ENCODE data around the gene AKIRIN2.
A peak's percentile ranks its signal among the peaks of the same experiment; 100 is the strongest.
"Not testable (repeated sequence)": the region's sequence is repeated elsewhere in the genome, so short reads cannot be mapped to it uniquely, and the experiment has no call there.

AKIRIN2 gene

DNA sequence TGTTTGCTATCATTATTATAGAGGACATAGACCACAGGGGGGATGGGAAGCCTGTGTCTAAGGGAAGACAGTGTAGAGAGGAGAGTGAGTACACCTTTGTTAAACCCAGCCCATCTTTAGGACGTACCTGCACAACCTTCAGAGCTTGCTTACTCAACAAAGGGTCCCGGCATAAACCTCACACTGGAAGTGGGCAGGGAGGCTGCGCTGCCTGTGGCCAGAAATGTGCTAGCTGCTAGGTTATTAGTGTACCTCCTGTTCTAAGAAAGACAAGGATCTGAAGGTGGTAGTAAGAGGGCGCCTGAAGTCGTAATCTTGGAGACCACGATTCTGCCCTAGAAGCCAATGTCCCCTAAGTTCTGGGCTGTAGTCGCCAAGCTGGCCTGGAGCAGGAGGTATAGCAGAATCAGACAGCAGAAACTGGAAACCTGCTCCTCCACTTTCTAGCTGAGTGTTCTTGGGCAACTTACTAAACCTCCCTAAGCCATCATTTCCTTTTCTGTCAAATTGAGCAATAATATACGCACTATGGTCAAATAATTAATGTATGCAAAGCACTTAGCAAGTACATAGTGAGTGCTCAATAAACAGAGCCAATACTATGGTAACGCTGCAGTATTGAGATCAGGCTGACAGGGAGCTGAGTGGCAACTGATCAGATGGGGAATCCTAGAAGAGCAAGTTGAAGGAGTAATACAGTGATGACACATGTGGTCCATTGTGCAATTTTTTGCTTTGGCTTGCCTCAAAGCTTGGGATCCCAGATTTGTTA lies 16.8 kb upstream of the AKIRIN2 start:
- peak in 1 of 2 donors; percentile 41 for DNase-seq

DNA sequence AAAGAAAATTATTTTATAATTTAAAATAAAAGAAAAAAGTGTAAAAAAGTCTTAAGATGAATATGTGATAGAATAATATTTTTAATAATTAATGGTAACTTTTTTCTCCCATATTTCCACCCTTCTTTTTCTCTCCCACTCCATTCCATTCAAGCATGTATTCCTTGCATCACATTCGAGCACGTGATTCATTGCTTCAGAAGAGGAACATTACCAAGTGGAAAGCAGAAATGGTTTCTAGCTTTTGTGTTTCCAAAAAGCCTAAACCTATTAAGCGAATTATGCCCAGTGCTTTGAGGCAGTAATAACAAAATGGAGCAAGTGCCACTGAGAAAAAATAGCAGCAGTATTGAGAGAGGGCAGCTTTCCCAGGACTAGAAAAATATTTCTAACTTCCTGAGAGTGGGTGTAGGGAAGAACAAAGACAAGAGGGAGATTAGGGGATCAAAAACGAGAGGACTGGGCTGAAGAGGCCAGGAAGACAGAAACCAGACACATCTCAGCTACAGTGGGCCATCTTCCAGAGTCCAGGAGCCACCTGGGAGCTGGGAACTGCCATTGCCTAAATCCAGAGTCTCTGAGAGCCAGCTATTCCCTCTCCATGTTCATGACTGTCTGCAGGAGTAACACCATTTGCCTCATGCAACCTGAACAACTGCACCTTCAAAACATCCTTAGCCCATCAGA lies 15.0 kb upstream of the AKIRIN2 start:
- DNase-seq = no peak

DNA sequence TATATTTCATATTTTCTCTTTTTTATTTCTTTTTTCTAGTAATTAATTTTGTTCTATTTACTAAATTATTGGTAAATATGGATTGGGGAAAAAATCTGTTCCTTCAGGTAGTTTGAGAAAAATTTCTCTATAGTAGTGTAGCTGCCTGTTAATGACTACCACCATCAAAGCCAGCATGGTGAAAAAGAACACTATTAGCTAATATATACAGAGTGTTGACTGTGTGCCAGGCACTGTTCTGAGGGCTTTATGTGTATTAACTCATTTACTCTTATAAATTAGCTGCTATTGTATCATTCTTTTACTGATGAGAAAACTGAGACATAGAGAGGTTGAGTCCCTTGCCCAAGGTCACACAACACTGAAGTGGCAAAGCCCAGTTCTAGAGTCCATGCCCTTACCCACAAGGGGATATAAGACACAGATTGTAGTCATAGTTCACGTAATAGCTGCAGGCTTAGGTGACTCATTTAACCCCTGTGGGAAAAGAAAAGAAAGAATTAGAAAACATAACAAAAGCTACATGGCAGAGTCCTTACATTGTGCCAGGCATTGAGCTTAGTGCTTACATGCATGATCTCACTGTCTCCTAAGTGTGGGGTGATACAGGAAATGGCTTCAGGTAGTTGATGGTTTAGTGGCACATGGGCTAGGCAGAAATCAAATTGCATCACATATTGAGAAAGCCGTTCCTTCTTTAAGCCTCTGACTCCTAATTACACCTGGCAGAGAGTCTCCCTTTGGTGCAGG lies 12.2 kb upstream of the AKIRIN2 start:
- DNase-seq = no peak

DNA sequence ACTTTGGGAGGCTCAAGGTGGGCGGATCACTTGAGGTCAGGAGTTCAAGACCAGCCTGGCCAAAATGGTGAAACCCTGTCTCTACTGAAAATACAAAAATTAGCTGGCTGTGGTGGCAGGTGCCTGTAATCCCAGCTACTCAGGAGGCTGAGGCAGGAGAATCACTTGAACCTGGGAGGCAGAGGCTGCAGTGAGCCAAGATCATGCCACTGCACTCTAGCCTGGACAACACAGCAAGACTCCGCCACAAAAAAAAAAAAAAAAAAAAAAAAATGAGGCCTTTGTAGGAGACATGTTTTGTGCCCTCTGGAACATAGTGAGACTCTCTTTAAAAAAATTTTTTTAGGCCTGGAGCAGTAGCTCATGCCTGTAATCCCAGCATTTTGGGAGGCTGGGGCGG lies 10.7 kb upstream of the AKIRIN2 start:
- not testable (repeated sequence) for DNase-seq

DNA sequence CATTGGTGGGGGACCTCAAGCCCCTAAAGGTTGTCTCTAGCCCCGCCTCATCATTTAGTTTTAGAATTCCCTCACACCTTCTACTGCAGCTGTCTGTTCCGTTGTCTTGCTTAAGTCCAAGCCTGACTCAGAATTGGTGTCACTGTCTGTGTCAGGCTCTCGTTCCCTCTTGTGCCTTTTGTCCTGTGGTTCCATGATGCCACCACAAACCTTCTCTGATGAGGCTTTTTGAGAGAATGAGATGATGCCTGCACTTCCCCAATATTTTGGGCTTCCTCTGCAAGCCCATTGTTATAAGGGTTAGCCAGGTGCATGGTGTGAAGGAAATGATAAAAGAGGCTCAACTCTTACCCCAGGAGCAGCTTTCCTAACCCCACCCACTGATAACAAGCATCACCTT lies 8.1 kb upstream of the AKIRIN2 start:
- DNase-seq = no peak

DNA sequence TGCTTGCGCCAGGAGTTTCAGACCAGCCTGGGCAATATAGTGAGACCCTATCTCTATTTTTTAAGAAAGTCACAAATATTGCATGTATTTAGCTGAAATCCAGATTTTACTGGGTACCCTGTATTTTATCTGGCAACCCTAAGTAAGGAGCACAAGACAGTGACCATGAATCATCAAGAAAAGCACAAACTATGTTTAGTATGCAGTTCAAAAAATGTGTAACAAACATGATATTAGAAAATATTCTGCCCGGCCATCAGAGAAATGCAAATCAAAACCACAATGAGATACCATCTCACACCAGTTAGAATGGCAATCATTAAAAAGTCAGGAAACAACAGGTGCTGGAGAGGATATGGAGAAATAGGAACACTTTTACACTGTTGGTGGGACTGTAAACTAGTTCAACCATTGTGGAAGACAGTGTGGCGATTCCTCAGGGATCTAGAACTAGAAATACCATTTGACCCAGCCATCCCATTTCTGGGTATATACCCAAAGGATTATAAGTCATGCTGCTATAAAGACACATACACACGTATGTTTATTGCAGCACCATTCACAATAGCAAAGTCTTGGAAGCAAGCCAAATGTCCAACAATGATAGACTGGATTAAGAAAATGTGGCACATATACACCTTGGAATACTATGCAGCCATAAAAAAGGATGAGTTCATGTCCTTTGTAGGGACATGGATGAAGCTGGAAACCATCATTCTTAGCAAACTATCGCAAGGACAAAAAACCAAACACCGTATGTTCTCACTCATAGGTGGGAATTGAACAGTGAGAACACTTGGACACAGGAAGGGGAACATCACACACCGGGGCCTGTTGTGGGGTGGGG lies 6.8 kb upstream of the AKIRIN2 start:
- not testable (repeated sequence) for DNase-seq

DNA sequence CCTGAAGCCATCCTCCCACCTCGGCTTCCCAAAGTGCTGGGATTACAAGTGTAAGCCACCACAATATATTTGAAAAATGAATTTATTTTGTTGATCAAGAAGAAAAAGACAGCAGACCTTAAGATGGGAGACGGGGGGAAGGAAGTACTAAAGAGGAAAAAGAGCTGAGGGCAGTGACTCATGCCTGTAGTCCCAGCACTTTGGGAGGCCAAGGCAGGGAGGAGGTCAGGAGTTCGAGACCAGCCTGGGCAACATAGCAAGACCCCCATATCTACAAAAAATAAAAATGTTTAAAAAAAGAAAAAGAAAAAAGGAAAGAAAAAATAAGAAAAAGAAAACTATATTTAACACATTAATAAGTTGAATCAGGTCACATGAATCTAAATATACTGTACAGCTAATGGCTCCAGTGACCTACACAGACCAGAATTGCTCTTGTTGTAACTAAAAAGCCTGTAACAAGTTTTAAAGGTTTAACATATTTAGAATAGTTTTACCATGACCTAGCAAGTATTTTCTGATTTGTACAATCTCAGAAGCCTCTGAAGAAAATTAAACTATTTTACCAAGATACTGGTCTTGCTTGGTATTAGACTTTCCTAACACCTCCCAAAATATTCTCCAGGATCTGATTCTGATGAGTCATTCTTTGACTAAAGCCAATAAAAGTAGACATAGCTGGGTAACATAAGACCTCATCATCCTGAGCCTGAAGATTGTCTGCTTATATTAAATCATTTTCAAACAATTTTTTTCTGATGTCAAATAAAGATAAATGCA lies 4.3 kb upstream of the AKIRIN2 start:
- DNase-seq = peak in 1 of 2 donors; percentile 18

DNA sequence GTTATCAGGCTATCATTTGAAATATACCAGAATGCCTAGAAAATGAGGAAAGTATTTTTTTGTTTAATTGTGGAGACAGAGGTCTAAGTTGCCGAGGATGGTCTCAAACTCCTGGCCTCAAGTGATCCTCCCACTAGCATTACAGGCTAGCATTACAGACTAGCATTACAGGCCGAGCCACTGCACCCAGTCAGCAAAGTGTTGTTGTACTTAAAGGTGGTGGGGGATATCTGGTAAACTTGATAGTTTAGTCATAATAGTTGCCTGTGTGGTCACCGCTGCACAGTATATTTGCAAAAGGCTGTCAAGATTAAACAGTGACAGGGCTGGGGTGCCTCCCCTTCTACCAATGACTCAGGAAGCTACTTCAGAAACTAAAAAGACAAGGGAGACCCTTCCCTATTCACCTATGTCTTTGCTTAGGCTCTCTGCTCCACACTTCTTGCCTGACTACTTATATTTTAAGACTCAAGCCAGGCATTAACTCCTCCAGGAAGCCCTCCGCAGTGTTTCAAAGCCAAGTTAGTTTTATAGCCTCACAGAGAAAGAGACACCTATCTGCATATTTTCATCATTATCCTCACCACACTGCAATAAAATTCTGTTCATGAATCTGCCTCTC lies 3.1 kb upstream of the AKIRIN2 start:
- DNase-seq = no peak

DNA sequence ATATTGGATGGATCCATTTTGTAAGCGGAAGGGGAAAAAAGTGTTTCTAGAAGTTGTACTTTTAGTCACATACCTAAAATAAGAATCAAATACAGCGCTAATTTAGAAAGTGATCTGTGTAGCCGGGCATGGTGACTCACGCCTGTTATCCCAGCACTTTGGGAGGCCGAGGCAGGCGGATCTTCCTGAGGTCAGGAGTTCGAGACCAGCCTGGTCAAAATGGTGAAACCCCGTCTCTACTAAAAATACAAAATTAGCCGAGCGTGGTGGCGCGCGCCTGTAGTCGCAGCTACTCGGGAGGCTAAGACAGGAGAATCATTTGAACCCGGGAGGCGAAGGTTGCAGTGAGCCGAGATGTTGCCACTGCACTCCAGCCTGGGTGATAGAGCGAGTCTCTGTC lies 1.0 kb upstream of the AKIRIN2 start:
- not testable (repeated sequence) for DNase-seq

DNA sequence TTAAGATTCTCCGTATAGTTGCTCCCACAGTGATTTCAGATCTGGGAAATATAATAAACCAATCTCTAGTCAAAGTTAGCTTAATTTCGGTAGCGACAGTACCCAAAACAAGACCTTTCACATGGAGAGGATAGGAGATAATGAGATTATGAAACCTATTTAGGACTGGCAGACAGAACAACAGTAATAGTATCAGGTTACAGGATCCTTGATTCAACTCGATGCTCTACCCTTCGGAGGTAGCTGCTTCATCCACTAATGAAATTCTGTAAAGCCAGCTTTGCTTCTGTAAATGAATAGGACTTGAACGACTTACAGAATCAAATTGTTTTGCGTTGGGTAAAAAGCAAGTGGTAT lies 534 bp upstream of the AKIRIN2 start:
- DNase-seq = peak in 1 of 2 donors; percentile 74

DNA sequence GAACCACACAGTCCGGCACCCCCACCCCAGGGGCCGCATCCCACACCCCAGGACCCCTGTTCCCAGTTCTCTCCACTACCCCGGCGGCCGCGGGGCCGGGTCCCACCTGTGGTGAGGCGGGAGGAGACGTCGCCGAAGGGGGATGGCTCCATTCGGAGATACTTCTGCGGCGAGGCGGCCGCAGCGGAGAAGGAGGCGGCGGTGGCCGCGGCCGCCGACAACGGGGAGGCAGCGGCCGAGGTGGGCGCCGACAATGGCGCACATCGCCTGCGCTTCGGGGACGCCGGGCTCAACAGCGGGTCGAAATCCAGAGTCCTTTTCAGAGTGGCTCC lies 723 bp downstream of the AKIRIN2 start:
- peak in 1 of 2 donors; percentile 60 for DNase-seq

DNA sequence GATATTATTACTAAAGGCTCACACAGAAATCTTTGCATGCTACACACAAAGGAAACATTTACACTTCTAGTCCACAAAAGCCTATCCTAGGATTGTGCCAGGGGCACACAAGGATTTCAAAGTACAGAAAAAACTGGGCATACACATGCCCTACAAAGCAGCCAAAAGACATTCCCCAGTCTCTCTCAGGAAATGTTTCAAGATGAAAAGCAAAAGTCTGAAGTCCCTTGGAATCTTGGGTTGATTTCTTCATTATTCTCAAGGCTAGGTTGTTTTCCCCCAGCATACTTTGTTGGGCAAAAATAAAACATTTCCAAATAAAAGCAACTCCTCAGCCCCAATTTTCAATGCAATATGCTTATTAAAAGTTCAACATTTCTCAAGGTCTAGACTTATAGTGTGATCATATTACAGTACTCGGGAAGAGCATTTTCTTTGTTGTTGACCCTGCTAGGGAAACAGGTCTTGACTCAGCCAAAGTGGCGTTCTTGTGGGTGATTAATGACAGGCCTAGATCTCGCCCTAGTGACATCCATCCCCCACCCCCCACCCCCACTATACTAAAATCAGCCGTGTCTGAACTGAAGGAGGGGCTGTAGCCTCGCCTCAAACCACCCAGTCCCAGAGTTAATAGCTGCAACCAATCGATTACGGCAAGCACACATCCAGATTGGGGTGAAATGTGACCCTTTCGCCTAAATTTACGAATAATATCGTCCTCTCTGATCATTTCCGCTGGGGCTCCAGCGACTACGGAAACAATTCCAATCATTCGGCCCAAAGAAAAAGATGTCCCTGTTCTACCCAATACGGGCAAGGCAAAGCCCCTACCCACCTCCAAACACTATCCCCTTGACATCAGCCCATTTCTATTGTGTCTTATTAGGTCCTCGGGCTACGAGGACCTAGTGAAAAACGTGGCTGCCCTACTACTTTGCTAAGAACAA lies 1.4 kb downstream of the AKIRIN2 start:
- DNase-seq = peak; percentile 58 to 80

DNA sequence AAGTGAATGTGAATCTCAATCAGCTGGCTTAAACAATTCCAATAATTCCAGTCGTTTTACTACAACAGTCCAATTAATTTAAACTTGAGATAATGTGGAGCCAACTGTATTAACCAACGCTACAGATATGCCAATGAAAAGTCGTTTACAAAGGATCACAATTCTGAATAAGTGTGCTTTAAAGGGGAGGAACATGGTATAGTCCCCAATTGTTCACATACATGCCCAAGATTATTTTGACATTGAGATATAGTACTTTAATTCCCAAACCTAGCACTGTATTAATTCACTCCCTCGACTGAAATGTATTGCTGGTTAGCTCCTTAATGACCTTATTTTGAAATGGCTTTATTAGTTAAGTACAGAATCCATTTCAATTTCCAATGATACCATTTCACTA lies 2.5 kb downstream of the AKIRIN2 start:
- no peak for DNase-seq

DNA sequence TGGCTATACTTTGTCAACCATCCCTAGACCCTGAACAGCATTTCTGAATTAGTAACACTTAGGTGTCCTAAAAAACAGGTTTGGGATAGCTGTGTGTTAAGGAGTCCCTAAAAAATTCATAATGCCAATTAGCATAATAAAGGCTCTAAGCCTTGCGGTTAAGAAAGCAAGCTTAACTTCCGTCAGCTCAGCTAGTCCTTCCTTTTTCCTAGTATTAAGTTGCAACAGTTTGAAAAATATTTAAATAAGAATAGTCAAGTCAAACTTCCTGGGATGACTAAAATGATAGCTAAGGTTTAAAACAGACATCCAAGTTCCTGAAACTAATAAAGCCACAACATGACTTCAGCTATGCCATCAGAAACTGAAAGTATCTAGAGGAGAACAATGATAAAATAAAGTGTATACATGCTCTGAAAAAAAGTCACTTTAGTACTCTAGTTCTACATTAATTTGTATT lies 3.5 kb downstream of the AKIRIN2 start:
- peak in 1 of 2 donors; percentile 72 for DNase-seq

DNA sequence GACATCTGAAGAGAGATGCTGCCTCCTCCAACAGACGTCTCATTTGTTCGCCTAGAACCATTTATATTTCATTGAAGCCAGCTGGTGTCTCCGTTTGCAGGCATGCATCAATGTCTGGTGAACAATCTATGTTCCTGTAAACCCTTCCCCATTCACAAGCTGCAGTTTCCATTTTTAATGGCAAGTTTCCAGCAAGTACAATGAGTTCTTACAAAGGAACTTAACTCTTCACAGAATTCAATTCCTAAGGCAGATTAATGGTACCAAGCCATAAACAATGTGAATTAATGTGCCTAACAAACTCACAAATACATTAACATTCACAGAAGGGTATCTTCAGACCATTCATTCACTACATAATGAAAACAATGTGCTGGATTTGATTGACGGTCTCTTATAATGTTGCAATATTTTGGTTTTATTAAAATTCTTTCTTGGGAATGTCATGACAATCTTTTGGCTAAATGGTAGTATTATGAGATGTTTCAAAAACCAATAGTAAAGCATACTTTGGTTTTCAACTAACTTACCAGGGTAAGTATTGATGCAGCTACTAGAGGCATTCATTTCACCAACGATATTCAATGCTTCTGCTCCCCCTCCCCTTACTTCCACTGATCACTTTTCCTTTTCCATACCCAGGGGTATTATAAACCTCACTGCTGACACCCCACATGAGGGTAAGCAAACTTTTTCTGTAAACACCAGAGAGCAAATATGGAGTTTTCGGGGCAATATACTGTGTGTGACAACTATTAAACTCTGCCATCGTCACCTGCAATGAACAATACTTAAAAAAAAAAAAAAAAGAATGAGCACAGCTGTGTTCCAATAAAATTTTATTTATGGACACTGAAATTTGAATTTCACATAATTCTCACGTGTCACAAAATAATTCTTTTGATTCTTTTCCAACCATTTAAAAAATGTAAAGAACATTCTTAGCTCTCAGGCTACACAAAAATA lies 4.2 kb downstream of the AKIRIN2 start:
- peak in 1 of 2 donors; percentile 30 for DNase-seq

DNA sequence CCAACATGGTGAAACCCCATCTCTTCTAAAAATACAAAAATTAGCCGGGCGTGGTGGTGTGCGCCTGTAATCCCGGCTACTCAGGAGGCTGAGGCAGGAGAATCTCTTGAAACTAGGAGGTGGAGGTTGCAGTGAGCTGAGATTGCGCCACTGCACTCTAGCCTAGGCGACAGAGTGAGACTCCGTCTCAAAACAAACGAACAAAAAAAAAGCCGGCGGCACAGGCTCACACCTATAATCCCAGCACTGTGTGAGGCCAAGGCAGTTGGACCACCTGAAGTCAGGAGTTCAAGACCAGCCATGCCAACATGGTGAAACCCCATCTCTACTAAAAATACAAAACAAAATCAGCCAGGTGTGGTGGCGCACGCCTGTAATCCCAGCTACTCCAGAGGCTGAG lies 5.2 kb downstream of the AKIRIN2 start:
- not testable (repeated sequence) for DNase-seq

DNA sequence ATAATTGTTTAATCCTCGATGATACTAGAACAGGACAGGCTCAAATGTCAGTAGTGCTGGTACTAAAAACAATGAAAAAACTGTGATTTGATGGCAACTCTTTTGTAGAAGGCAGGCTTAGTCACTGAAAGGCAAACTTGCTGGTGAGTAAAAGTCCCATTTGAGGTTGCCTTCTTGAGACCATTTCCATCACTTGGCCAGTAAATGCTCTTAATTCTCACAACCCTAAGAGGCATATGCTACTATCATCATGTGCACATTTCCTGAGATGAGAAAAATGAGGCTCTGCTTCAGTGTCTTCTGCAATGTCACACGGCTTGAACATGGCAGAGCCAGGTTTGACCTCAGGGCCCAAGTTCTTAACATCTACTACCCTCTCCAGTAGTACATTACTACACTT lies 9.9 kb downstream of the AKIRIN2 start:
- DNase-seq = no peak

DNA sequence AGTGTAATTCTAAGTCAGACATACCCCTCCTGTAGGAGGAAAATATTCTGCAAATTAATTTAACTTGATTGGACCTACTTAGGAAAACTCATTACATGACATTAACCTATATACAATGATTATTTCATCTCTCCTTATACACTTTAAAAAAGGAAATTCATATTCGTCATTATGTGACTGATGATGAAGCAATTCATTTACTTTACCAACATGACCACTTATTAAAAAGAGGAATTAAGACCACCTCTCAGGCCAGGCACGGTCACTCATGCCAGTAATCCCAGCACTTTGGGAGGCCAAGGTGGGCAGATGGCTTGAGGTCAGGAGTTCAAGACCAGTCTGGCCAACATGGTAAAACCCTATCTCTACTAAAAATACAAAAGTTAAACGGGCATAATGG lies 11.6 kb downstream of the AKIRIN2 start:
- no peak for DNase-seq

DNA sequence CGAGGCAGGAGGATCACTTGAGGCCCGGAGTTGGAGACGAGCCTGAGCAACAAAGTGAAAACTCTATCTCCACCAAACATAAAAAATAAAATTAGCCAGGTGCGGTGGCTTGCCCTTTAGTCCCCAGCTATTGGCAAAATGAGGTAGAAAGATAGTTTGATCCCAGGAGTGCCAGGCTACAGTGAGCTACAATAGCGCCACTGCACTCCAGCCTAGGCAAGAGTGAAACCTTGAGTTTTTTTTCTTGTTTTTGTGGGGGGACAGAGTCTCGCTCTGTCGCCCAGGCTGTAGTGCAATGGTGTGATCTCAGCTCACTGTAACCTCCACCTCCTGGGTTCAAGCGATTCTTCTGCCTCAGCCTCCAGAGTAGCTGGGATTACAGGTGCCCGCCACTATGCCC lies 14.1 kb downstream of the AKIRIN2 start:
- DNase-seq = not testable (repeated sequence)
